ENCODE data around the gene MYH15.

- TF ChIP-seq CTCF (IDR thresholded peaks at IDR 0.05) (no peak), POLR2A (IDR thresholded peaks at IDR 0.05) (no peak)
Measured at GRCh38 chr3:108438542-108438941, 71.9 kb downstream of the MYH15 start.

All from thyroid gland (tissue), 4 donors.